Measurements from ENCODE around the gene C4orf33.

C4orf33 gene

GRCh38 chr4:129093191-129093920, 2.6 kb upstream of the C4orf33 start, which contains the start of gene SCLT1:
TSS of gene SCLT1 (minus strand) at chr4:129093539. CDS start at chr4:129093103, 436 bp downstream.
- Histone ChIP-seq H3K4me1 (no peaks in the 10 kb centered on the region), H3K36me3 (no peaks in the 10 kb centered on the region), H3K27me3 (no peaks in the 10 kb centered on the region), H3K4me3 (ENCODE audit: low read depth, low read length) (peak within 1 kb of the TSS; percentile 85), H3K9me3 (no peaks in the 10 kb centered on the region)
- TF ChIP-seq, protein P1, sequence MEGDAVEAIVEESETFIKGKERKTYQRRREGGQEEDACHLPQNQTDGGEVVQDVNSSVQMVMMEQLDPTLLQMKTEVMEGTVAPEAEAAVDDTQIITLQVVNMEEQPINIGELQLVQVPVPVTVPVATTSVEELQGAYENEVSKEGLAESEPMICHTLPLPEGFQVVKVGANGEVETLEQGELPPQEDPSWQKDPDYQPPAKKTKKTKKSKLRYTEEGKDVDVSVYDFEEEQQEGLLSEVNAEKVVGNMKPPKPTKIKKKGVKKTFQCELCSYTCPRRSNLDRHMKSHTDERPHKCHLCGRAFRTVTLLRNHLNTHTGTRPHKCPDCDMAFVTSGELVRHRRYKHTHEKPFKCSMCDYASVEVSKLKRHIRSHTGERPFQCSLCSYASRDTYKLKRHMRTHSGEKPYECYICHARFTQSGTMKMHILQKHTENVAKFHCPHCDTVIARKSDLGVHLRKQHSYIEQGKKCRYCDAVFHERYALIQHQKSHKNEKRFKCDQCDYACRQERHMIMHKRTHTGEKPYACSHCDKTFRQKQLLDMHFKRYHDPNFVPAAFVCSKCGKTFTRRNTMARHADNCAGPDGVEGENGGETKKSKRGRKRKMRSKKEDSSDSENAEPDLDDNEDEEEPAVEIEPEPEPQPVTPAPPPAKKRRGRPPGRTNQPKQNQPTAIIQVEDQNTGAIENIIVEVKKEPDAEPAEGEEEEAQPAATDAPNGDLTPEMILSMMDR (IDR thresholded peaks at IDR 0.05; ENCODE audit: low read depth, low read length), result no peak
- peak; percentile 99 for DNase-seq

- no peaks in the 10 kb centered on the region; the same call in 1 of the 2 replicates for H3K9me3 ChIP-seq
- H3K4me3 ChIP-seq (ENCODE audit: low read depth, low read length), result peak overlapping the region; percentile 85
- H3K36me3 ChIP-seq, result no peaks in the 10 kb centered on the region
- no peak for DNase-seq
- TF ChIP-seq, protein P1 (IDR thresholded peaks at IDR 0.05; ENCODE audit: low read depth, low read length), result no peak
- no peaks in the 10 kb centered on the region for H3K4me1 ChIP-seq
- no peaks in the 10 kb centered on the region for H3K27me3 ChIP-seq
Observed at GRCh38 chr4:129094347-129094746, 1.6 kb upstream of the C4orf33 start.

DNA sequence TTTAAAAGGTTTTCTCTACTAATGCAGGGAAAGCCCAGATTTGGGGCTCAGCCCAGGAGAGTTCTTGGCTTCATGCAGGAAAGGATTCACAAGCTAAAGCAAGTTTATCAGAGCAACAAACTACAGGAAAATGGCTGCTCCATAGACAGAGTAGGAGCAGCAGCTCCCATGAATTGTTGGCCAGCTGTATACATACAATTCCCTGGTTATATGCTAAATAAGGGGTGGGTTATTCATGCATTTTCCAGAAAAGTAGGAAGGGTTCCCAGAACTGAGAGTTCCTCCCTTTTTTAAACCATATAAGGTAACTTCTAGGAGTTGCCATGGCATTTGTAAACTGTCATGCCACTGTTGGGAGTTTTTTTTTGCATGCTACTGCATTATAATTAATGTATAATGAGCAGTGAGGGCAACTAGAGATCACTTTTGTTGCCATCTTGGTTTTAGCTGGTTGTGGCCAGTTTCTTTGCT, 2.6 kb downstream of the C4orf33 start:
- Histone ChIP-seq H3K9me3 (no peaks in the 10 kb centered on the region; the same call in 1 of the 2 replicates), H3K4me1 (peaks cover 6% of the 10 kb centered on the region), H3K27me3 (no peaks in the 10 kb centered on the region), H3K4me3 (ENCODE audit: low read depth, low read length) (no peak overlapping the region), H3K36me3 (no peaks in the 10 kb centered on the region)
- TF ChIP-seq, protein P1 (IDR thresholded peaks at IDR 0.05; ENCODE audit: low read depth, low read length), result no peak
- no peak for DNase-seq

DNA sequence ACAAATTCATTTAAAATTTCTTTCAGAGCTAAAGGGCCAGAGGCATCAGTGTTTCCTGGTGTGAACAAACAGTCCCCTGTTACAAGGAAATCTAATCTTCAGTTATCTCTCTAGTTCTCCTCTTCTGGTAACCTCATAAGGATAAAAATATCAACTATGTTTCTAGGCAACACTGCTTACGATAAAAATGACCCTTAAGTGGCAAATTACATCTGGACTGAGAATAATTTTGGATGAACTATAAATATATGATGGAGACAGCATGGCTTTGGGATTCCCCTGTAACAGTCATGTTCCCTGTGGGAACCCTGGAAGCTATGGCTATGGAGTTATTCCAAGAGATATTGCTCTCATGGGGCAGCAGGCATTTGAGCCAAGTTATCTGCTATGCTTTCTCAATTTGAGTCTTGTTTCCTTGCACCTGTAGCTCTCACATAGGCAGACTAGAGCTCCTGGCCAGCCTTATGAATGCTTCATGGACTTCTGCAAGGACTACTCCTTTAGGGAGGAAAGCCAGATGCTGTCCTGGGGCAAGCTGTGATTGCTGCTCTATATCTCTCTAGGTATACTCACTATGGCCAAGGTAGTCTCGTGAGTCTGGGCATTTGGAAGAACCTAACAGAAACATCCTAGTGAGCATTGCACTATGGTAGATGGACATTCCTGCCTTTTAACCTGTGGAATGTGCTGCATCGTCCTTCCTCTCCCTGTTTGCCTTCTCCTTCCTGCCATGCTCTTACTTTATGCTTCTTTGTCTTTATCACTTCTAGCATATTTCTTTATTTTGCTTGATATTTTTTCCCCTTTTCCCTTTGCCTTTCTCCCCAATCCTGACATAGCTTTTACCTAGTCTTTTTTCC, 14.2 kb downstream of the C4orf33 start:
- TF ChIP-seq, protein P1 (IDR thresholded peaks at IDR 0.05; ENCODE audit: low read depth, low read length), result no peak
- Histone ChIP-seq H3K36me3 (no peaks in the 10 kb centered on the region), H3K9me3 (no peaks in the 10 kb centered on the region), H3K4me1 (no peaks in the 10 kb centered on the region; the same call in 1 of the 2 replicates), H3K27me3 (no peaks in the 10 kb centered on the region), H3K4me3 (ENCODE audit: low read depth, low read length) (no peak overlapping the region)
- no peak for DNase-seq

DNA sequence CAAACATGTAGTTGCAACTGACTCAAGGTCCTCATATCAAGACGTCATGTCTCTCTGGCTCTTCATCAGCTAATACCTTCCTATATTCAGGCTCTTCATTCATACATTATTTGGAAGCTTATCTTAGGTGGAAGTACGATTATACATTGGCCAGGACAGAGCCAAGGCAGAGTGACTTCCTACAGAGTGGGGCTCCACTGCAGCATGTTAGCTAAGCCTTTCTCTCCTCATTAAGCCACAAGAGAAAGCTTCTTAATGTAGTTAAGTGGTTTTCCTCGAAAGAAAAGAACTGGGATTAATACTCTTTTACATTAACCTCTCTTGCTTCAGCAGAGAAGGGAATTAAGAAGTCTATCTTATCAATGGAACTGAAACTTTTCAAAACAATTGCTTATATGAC, 15.0 kb downstream of the C4orf33 start:
- Histone ChIP-seq H3K4me1 (no peaks in the 10 kb centered on the region; the same call in 1 of the 2 replicates), H3K36me3 (no peaks in the 10 kb centered on the region), H3K4me3 (ENCODE audit: low read depth, low read length) (no peak overlapping the region), H3K27me3 (no peaks in the 10 kb centered on the region), H3K9me3 (no peaks in the 10 kb centered on the region)
- DNase-seq, result no peak
- TF ChIP-seq, protein P1 (IDR thresholded peaks at IDR 0.05; ENCODE audit: low read depth, low read length), result no peak

All from BE2C (cell line).